Upper lobe of left lung (tissue), 4 donors: ENCODE results near the gene RRP1B.

Experiments
- CTCF ChIP-seq, 6 experiments: fragments of 450-650 bp in 4 of 6; fragments of 200-600 bp in 2 of 6; sonication (generic) in 2 of 6; IDR thresholded peaks; one replicate each; pipeline ENCODE4 v1.5.1; 2016 to 2019; ENCODE audit warnings: antibody characterized with exemption in 6 of 6
- POLR2A ChIP-seq, 4 donors: fragments of 450-650 bp; IDR thresholded peaks; one replicate each; pipeline ENCODE4 v1.5.1; 2016 to 2017; ENCODE audit warnings: antibody characterized with exemption in 4 of 4, mild to moderate bottlenecking in 2 of 4

GRCh38 chr21:43631411-43632107, 27.8 kb upstream of the RRP1B start:
- TF ChIP-seq POLR2A (IDR thresholded peaks at IDR 0.05) (no peak), CTCF (IDR thresholded peaks at IDR 0.05) (no peak)
